Hepatocyte (in vitro differentiated cells): ENCODE measurements around the gene TMEM176B. TPM values are rescaled to one million over a fixed set of nuclear protein-coding genes. Genes with fewer than 3 reads are reported as not detected.

ENCODE experiments used
- DNase-seq: peaks from one replicate; pipeline ENCODE4 v3.0.0-alpha.2; 2016; ENCODE audit warnings: low spot score
- H2AFZ ChIP-seq: fragments of 200-600 bp; sonication (generic); 2 replicates; pipeline ENCODE4 v1.6.0; 2016; ENCODE audit warnings: antibody characterized with exemption, mild to moderate bottlenecking
- H3K27ac ChIP-seq: fragments of 200-600 bp; sonication (generic); 2 replicates; pipeline ENCODE4 v1.5.1; 2016; ENCODE audit warnings: mild to moderate bottlenecking
- H3K27me3 ChIP-seq: fragments of 200-600 bp; sonication (generic); 2 replicates; pipeline ENCODE4 v1.6.1; 2016
- H3K36me3 ChIP-seq: fragments of 200-600 bp; sonication (generic); replicated peaks from 2 replicates; pipeline ENCODE4 v1.5.1; 2016; ENCODE audit warnings: low read depth; ENCODE audit not compliant: insufficient read depth
- H3K4me1 ChIP-seq: fragments of 200-600 bp; sonication (generic); 2 replicates; pipeline ENCODE4 v1.5.1; 2016; ENCODE audit warnings: mild to moderate bottlenecking, moderate library complexity; ENCODE audit not compliant: insufficient read depth
- H3K4me2 ChIP-seq: fragments of 200-600 bp; sonication (generic); 2 replicates; pipeline ENCODE4 v1.6.0; 2016
- H3K4me3 ChIP-seq: fragments of 200-600 bp; sonication (generic); 2 replicates; pipeline ENCODE4 v1.5.1; 2016; ENCODE audit warnings: mild to moderate bottlenecking
- H3K79me2 ChIP-seq: fragments of 200-600 bp; sonication (generic); 2 replicates; pipeline ENCODE4 v1.6.0; 2017; ENCODE audit warnings: mild to moderate bottlenecking
- H3K9me2 ChIP-seq: fragments of 200-600 bp; sonication (generic); replicated peaks from 2 replicates; pipeline ENCODE4 v1.6.0; 2017; ENCODE audit warnings: mild to moderate bottlenecking; ENCODE audit not compliant: insufficient read depth
- H3K9me3 ChIP-seq: fragments of 200-600 bp; sonication (generic); 2 replicates; pipeline ENCODE4 v1.5.1; 2016; ENCODE audit warnings: low read depth, mild to moderate bottlenecking
- H4K20me1 ChIP-seq: fragments of 200-600 bp; sonication (generic); 2 replicates; pipeline ENCODE4 v1.6.0; 2016; ENCODE audit warnings: mild to moderate bottlenecking; ENCODE audit not compliant: insufficient read depth, poor library complexity, severe bottlenecking
- EZH2 ChIP-seq: fragments of 200-600 bp; sonication (generic); IDR thresholded peaks from 2 replicates; pipeline ENCODE4 v1.6.1; 2016; ENCODE audit warnings: antibody characterized with exemption, mild to moderate bottlenecking, borderline replicate concordance
- EZH2phosphoT487 ChIP-seq: fragments of 200-600 bp; sonication (generic); IDR thresholded peaks from one replicate; pipeline ENCODE4 v1.6.1; 2018; ENCODE audit warnings: antibody characterized with exemption, mild to moderate bottlenecking, low read depth, moderate library complexity; ENCODE audit not compliant: unreplicated experiment, severe bottlenecking
- WGBS: methylation state at CpG from one replicate; pipeline ENCODE4 v1.1.6; 2016; ENCODE audit warnings: low lambda C conversion rate; ENCODE audit errors: missing lambda C conversion rate; 5-methylcytosine and 5-hydroxymethylcytosine counted together
- polyA plus RNA-seq: library from polyadenylated mRNA; unstranded; fragments of >200 nt; fragmentation: Nextera tagmentation; extraction: Ambion mirVana; gene quantifications from 2 replicates; pipeline ENCODE4 v1.2.1, GENCODE V29; 2016
- total RNA-seq: library from RNA; depleted of rRNA; stranded (reverse); fragments of >200 nt; gene quantifications from 2 replicates; pipeline ENCODE4 v1.2.3, GENCODE V29; 2014
- TF ChIP-seq, protein P1 (sequence below): fragments of 200-600 bp; sonication (generic); IDR thresholded peaks from 2 replicates; pipeline ENCODE4 v1.5.1; 2016; ENCODE audit warnings: antibody characterized with exemption, mild to moderate bottlenecking; ENCODE audit not compliant: poor library complexity

The TMEM176B gene
- total and polyA plus RNA-seq, 2 experiments from 2014 or later, result 200 to 204 TPM

DNA sequence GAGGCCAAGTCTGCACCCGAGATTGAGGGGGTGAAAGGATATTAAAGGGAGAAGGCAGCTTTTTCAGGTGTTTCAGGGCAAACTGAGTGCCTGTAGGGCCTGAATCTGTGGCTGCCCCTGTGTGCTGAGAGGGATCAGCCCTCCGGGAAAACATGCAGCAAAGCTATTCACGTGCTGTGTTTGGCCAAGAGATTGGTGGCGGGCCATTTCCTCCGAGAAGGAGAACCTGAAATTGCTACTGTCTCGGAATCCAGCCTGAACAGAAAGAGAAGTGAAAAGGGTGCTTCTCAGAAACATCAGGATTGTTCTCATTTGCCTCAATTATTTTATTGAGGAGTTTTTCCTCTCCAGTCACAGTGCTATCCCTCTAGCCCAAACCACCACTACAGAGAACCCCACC, 46.9 kb downstream of the TMEM176B start:
- 71% methylated on average over 6 of the region's 6 CpGs for WGBS
- no peak overlapping the region for H3K27ac ChIP-seq
- no peak for DNase-seq

DNA sequence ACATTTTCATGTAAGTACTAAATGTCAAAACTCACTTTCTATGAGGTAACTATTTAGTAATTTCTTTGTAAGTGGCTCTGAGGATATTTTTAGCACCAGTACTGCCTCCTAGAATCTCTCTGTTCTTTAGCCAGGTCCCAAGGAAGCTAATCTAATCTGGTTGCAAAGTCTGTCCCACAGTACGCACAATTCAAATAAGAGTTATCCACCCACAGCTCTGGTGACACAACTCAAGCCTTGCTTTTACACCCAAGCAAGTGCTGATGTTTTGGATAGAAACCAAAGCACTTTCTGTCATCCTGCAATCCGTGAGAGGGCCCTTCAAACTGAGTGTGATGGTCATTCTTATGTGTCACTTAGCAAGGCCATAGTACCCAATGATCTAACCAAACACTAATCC, 48.5 kb downstream of the TMEM176B start:
- Histone ChIP-seq H3K27ac (no peak overlapping the region), H3K4me1 (no peaks in the 10 kb centered on the region), H3K9me3 (no peaks in the 10 kb centered on the region), H3K27me3 (peaks cover 15% of the 10 kb centered on the region), H4K20me1 (no peaks in the 10 kb centered on the region), H3K36me3 (no peaks in the 10 kb centered on the region), H3K79me2 (no peaks in the 10 kb centered on the region), H2AFZ (no peak overlapping the region), H3K9me2 (no peaks in the 10 kb centered on the region), H3K4me2 (no peak overlapping the region), H3K4me3 (no peak overlapping the region)
- DNase-seq, result no peak
- WGBS, result 56% methylated on average over 2 of the region's 2 CpGs
- TF ChIP-seq, protein P1, sequence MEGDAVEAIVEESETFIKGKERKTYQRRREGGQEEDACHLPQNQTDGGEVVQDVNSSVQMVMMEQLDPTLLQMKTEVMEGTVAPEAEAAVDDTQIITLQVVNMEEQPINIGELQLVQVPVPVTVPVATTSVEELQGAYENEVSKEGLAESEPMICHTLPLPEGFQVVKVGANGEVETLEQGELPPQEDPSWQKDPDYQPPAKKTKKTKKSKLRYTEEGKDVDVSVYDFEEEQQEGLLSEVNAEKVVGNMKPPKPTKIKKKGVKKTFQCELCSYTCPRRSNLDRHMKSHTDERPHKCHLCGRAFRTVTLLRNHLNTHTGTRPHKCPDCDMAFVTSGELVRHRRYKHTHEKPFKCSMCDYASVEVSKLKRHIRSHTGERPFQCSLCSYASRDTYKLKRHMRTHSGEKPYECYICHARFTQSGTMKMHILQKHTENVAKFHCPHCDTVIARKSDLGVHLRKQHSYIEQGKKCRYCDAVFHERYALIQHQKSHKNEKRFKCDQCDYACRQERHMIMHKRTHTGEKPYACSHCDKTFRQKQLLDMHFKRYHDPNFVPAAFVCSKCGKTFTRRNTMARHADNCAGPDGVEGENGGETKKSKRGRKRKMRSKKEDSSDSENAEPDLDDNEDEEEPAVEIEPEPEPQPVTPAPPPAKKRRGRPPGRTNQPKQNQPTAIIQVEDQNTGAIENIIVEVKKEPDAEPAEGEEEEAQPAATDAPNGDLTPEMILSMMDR, result no peak

More for the DNA sequence above, 46.9 kb downstream of the TMEM176B start:
- H3K9me2 ChIP-seq, result no peaks in the 10 kb centered on the region
- no peaks in the 10 kb centered on the region for H4K20me1 ChIP-seq
- H3K27me3 ChIP-seq, result peaks cover 15% of the 10 kb centered on the region
- H3K4me3 ChIP-seq, result no peak overlapping the region
- no peaks in the 10 kb centered on the region for H3K4me1 ChIP-seq
- H3K9me3 ChIP-seq, result no peaks in the 10 kb centered on the region
- no peak overlapping the region for H3K4me2 ChIP-seq
- TF ChIP-seq, protein P1, result no peak
- no peak for TF ChIP-seq EZH2phosphoT487
- no peak for TF ChIP-seq EZH2
- H3K36me3 ChIP-seq, result no peaks in the 10 kb centered on the region
- H2AFZ ChIP-seq, result no peak overlapping the region
- no peaks in the 10 kb centered on the region for H3K79me2 ChIP-seq

DNA sequence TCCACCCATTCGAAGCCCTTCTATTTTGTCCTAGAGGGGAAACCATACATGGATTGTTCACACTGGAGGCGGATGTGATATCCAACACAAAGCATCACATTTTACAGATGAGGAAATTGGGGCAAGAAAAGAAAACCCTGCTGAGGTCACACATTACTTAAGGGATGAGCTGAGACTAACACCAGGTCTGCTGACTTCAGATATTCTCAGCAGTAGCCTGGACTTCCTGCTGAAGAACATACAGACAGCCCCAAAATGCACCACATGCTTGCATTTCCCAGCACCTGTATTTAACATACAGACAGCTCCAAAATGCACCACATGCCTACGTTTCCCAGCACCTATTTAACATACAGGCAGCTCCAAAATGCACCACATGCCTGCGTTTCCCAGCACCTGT, 51.8 kb downstream of the TMEM176B start:
- H3K9me3 ChIP-seq, result no peaks in the 10 kb centered on the region
- no peaks in the 10 kb centered on the region for H4K20me1 ChIP-seq
- WGBS, result 57% methylated on average over 4 of the region's 4 CpGs
- TF ChIP-seq EZH2phosphoT487 (no peak), EZH2 (no peak)
- TF ChIP-seq, protein P1, result no peak
- no peak overlapping the region for H3K27ac ChIP-seq
- H3K27me3 ChIP-seq, result peaks cover 17% of the 10 kb centered on the region
- DNase-seq, result no peak
- H3K4me2 ChIP-seq, result no peak overlapping the region
- H3K9me2 ChIP-seq, result no peaks in the 10 kb centered on the region
- no peaks in the 10 kb centered on the region for H3K4me1 ChIP-seq
- no peaks in the 10 kb centered on the region for H3K79me2 ChIP-seq
- no peaks in the 10 kb centered on the region for H3K36me3 ChIP-seq
- H3K4me3 ChIP-seq, result no peak overlapping the region
- H2AFZ ChIP-seq, result no peak overlapping the region

DNA sequence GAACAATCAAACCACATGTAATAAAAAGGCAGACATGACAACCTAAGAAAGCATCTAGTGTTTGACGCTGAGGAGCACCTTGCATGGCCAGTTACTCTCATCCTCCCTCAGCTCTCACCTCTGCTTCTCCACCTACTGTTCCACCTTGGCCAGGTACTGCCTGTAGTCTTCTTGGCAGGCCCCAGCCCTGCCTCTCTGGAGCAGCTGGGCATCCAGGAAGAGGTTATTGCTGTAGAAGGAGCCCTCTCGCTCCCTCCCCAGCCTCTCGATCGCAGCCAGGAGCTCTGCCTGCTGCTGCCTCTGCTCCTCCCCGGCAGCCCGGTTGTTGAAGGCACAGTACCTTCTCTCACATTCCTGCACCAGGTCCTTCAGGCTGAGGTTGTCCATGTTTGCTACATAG, 53.2 kb downstream of the TMEM176B start:
- no peak overlapping the region for H3K4me3 ChIP-seq
- no peaks in the 10 kb centered on the region for H3K4me1 ChIP-seq
- H3K36me3 ChIP-seq, result no peaks in the 10 kb centered on the region
- no peak for DNase-seq
- H3K4me2 ChIP-seq, result no peak overlapping the region
- no peaks in the 10 kb centered on the region for H3K9me3 ChIP-seq
- no peak for TF ChIP-seq EZH2
- no peak for TF ChIP-seq EZH2phosphoT487
- TF ChIP-seq, protein P1, result no peak
- WGBS, result 87% methylated on average over 6 of the region's 6 CpGs
- H3K9me2 ChIP-seq, result no peaks in the 10 kb centered on the region
- no peak overlapping the region for H3K27ac ChIP-seq
- H3K79me2 ChIP-seq, result no peaks in the 10 kb centered on the region
- no peak overlapping the region for H2AFZ ChIP-seq
- no peaks in the 10 kb centered on the region for H4K20me1 ChIP-seq
- peaks cover 17% of the 10 kb centered on the region for H3K27me3 ChIP-seq
